Brain microvascular endothelial cell (primary cell): ENCODE measurements around the gene PRDM16.

Experiments used
- DNase-seq: peaks from one replicate; pipeline ENCODE4 v3.0.0-alpha.2; 2020
- H3K27ac ChIP-seq: fragments of 250-450 bp; sonication (Bioruptor Pico); 2 replicates; pipeline ENCODE4 v1.5.1; 2020; ENCODE audit warnings: mild to moderate bottlenecking, moderate library complexity
- H3K27me3 ChIP-seq: fragments of 250-450 bp; sonication (Bioruptor Pico); replicated peaks from 2 replicates; pipeline ENCODE4 v1.5.1; 2020; ENCODE audit warnings: mild to moderate bottlenecking
- H3K36me3 ChIP-seq: fragments of 250-450 bp; sonication (Bioruptor Pico); replicated peaks from 2 replicates; pipeline ENCODE4 v1.5.1; 2020; ENCODE audit warnings: mild to moderate bottlenecking
- H3K4me3 ChIP-seq: 2 replicates; pipeline ENCODE4 v1.5.1; 2011; ENCODE audit warnings: low read depth, mild to moderate bottlenecking, control low read depth, low read length, moderate library complexity
- in situ Hi-C: cut with HindIII; loops from 2 replicates; pipeline ENCODE4 v1.10.0; 2017; ENCODE audit warnings: low sequenced_read_pairs, low pct_ligation_motif_present
- TF ChIP-seq, protein P1 (sequence below): IDR thresholded peaks from 2 replicates; pipeline ENCODE4 v1.5.1; 2011; ENCODE audit warnings: low read depth, mild to moderate bottlenecking, moderate library complexity, low read length, control low read depth, inconsistent platforms; ENCODE audit errors: missing control alignments

Gene PRDM16

DNA sequence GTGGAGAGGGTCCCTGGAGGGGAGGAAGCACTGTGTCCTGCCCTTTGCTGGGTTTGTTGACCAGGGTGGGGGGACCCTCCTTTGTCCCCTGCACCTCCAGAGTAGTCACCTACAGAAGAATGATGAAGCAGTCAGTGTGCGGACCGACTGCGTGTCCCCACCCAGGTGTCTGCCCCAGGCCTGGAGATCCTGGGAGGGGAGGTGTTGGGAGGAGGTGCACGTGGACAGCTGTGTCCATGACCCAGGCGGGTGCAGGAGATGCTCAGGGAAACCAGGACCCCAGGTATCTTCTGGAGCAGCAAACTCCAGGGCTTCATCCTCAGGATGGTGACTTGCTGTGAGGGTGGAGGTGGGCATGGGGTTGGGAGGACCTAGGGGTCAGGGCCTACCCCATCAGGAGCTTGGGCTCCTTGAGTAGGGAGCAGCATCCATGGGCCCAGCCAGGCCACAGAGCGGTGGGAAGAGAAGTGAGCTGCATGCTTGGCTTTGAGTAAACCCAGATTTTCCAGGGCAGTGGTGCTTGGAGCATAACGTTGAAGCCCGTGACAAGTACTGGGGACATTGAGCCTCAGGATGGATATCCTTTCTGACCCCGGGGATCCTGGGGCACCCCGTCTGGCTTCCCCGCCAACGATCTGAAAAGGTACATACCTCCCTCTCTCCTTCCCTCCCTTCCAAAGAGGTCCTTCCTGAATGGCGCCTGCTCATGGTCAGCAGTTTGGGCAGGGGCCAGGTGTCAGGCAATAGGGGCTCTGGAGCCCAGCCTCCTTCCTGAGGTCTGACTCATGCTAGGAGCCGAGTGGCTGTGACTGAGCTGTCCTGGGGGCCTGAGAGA, 34.1 kb upstream of the PRDM16 start:
- Histone ChIP-seq H3K27me3 (no peaks in the 10 kb centered on the region), H3K4me3 (no peak overlapping the region), H3K27ac (no peak overlapping the region), H3K36me3 (no peaks in the 10 kb centered on the region)
- in situ Hi-C loops, result no loop called here
- DNase-seq, result no peak
- TF ChIP-seq, protein P1, sequence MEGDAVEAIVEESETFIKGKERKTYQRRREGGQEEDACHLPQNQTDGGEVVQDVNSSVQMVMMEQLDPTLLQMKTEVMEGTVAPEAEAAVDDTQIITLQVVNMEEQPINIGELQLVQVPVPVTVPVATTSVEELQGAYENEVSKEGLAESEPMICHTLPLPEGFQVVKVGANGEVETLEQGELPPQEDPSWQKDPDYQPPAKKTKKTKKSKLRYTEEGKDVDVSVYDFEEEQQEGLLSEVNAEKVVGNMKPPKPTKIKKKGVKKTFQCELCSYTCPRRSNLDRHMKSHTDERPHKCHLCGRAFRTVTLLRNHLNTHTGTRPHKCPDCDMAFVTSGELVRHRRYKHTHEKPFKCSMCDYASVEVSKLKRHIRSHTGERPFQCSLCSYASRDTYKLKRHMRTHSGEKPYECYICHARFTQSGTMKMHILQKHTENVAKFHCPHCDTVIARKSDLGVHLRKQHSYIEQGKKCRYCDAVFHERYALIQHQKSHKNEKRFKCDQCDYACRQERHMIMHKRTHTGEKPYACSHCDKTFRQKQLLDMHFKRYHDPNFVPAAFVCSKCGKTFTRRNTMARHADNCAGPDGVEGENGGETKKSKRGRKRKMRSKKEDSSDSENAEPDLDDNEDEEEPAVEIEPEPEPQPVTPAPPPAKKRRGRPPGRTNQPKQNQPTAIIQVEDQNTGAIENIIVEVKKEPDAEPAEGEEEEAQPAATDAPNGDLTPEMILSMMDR, result no peak

DNA sequence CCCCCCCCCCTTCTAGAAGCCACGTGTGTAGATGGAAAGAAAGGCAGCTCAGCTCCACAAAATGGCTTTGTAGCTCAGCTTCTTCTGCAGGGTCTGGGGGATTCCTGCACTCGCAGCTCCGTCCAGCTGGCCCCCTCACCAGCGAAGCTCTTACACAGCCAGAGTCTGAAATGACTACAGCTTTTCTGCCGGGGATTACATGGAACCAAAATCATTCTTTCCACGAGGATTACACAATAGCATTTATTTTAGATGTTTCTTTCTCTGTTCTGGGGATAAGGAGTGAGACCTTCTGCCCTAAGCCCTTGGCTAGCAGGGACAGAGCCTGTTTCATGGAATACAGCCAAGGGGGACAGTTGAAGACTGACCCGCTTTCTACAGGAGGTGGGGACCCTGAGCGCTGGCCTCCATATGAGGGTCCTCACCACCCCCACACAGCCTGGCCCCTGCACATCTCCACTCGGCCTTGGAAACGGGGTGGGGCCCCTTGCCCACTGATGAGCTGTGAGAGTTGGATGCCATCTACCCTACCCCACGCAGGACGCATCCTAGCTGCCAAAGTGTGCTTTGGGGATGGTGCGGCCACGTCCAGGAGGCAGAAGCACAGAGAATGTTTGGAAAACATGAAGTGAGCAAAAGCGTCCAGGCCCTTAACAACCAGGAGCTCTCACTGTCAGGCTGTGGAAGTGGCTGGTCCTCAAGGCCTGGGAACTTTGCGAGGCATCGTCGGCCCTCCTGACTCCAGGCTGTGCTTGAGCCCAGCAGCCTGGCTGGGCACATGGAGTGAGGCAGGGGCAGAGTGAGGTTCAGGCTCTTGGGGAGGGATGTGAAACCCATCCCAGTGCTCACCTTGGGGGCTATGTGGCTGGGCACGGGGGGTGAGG, 33.2 kb upstream of the PRDM16 start:
- in situ Hi-C loops, result no loop called here
- TF ChIP-seq, protein P1, result no peak
- Histone ChIP-seq H3K27ac (no peak overlapping the region), H3K4me3 (no peak overlapping the region), H3K36me3 (no peaks in the 10 kb centered on the region), H3K27me3 (no peaks in the 10 kb centered on the region)
- DNase-seq, result no peak

DNA sequence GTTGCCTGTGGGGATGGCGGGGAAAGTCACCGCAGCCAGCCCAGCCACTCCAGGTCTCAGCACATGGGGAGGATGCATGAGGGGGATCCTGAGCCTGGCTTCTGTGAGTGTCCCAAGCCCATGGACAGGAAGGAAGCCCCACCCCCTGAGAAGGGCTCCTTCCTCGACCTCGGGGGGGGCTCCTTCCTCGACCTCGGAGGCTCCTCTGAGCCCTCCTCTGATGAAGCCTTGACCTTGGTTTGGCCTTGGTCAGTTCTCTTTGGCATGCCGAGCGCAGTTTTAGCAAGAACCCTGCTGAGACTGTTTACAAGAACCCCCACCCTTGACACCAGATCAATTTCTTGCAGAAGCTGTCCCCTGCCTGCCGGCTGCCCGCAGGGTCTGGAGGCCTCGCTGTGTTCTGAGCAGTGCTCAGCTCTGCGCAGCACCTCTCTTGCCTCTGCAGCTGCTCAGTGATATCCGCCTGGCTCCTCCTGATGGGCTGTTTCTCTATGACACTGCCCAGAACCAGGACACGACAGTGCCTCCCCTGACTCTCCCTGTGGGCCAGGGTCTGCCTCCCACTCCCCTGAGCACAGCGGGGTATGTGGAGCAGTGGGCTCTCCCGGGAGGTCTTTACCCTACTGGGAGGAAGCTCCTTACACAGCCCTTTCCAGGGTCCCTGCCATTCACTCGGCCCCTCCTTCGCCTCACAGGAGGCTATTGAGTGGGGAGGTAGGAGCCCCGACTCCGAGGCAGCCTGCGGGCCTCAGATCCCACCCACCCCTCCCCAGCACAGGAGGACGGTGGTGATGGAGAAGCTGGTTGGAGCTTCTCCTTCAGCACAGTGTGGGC, 32.3 kb upstream of the PRDM16 start:
- TF ChIP-seq, protein P1, result no peak
- in situ Hi-C loops, result no loop called here
- H3K27me3 ChIP-seq, result no peaks in the 10 kb centered on the region
- H3K4me3 ChIP-seq, result no peak overlapping the region
- DNase-seq, result no peak
- no peaks in the 10 kb centered on the region for H3K36me3 ChIP-seq
- no peak overlapping the region for H3K27ac ChIP-seq

DNA sequence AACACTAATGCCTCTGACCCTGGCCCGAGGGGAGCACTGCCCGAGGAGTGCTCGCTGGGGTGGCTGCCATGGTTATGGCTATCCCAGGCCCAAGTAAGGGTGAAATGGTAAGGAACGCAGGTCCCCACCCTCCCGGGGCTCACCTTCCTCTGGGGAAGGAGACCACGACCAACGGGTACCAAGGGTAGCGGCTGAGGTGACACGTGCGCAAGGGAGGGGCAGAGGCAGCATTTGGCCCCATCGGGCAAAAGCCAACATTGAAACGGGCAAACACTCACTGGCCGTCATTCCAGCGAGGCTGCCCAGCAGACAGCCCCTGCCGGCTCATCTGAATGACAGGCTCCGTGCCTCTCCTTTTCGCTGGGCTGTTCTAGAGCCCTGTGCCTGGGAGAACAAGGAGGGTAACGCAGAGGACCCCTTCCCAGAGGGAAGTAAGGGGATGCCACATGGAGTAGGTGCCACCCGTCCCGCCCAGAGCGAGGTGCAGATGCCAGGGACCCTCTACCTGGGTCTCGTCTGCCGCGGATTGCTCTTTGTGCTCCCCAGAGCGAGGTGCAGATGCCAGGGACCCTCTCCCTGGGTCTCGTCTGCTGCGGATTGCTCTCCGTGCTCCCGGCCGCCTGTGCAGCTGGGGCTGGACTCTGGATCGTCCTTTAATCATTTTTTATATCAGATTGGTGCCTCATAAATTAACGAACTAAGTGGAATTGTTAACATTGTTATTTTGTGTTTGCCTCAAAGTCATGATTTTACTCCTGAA, 31.5 kb upstream of the PRDM16 start:
- H3K27me3 ChIP-seq, result no peaks in the 10 kb centered on the region
- no peak for DNase-seq
- in situ Hi-C loops, result no loop called here

DNA sequence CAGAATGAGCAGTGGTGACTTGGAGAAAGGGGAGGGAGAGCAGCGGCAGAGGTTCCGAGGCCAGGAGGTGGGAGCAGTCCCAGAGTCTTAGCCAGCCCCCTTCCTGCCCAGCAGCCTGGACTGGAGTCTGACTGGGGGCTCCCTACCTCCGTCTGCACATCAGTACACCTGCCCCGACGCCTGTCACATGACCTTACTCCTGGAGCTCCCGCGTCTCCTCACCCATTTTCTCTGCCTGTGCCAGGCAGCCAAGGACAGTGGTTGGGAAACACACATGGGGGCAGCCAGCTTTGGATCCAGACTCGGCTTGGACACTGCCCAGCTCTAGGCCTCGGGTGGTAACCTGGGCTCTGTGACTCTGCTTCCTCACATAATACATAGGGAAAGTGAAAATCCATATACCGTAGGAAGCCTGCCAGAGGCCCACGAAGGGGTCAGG, 30.9 kb upstream of the PRDM16 start:
- TF ChIP-seq, protein P1, result no peak
- no peak for DNase-seq
- H3K27me3 ChIP-seq, result no peaks in the 10 kb centered on the region
- no peaks in the 10 kb centered on the region for H3K36me3 ChIP-seq
- in situ Hi-C loops, result no loop called here
- no peak overlapping the region for H3K4me3 ChIP-seq
- no peak overlapping the region for H3K27ac ChIP-seq

More for the DNA sequence above, 31.5 kb upstream of the PRDM16 start:
- TF ChIP-seq, protein P1, result no peak
- Histone ChIP-seq H3K4me3 (no peak overlapping the region), H3K36me3 (no peaks in the 10 kb centered on the region), H3K27ac (no peak overlapping the region)
